ENCODE data around the gene GFI1. TPM values are rescaled to one million over a fixed set of nuclear protein-coding genes. Genes with fewer than 3 reads are reported as not detected.

GFI1 gene
- total and polyA plus RNA-seq, 2 experiments from 2014 or later = 0.21 TPM; not detected in 1

GRCh38 chr1:92447033-92447681 lies 39.6 kb downstream of the GFI1 start:
- H4K20me1 ChIP-seq (replicated peaks; ENCODE audit: insufficient read depth) = no peaks in the 10 kb centered on the region
- H3K36me3 ChIP-seq (ENCODE audit: insufficient read depth) = no peaks in the 10 kb centered on the region; the same call in 1 of the 2 replicates
- no peaks in the 10 kb centered on the region for H3K9me2 ChIP-seq (ENCODE audit: insufficient read depth)
- no peak overlapping the region for H3K27ac Mint-ChIP-seq
- no peaks in the 10 kb centered on the region for H3K9me3 Mint-ChIP-seq
- peaks cover 15% of the 10 kb centered on the region for H3K4me1 Mint-ChIP-seq
- no peaks in the 10 kb centered on the region for H3K27me3 ChIP-seq (ENCODE audit: insufficient read depth)
- DNase-seq (ENCODE audit: low spot score) = peak; percentile 46
- H3K27ac ChIP-seq (ENCODE audit: low read depth) = no peak overlapping the region
- H3F3A ChIP-seq (replicated peaks; ENCODE audit: low read depth) = no peaks in the 10 kb centered on the region
- no peaks in the 10 kb centered on the region for H3K79me2 ChIP-seq (replicated peaks; ENCODE audit: insufficient read depth)
- H3K36me3 Mint-ChIP-seq (ENCODE audit: low read depth) = no peaks in the 10 kb centered on the region
- no peak overlapping the region for H3K4me3 ChIP-seq
- peak overlapping the region; percentile 72; the same call in 1 of the 2 replicates for H2AFZ ChIP-seq
- H3K4me2 ChIP-seq = no peak overlapping the region
- peaks cover 3% of the 10 kb centered on the region; the same call in 1 of the 2 replicates for H3K4me1 ChIP-seq (ENCODE audit: insufficient read depth)
- no peak overlapping the region for H3K4me3 Mint-ChIP-seq
- peak; percentile 33; the same call in 1 of the 2 replicates for TF ChIP-seq ZNF462 (CRISPR knock-in tag; IDR thresholded peaks at IDR 0.05)
- TF ChIP-seq NANOG (IDR thresholded peaks at IDR 0.05; ENCODE audit: borderline replicate concordance) = no peak
- TF ChIP-seq ZNF114 (CRISPR knock-in tag; IDR thresholded peaks at IDR 0.05) = no peak
- TF ChIP-seq, protein P1, sequence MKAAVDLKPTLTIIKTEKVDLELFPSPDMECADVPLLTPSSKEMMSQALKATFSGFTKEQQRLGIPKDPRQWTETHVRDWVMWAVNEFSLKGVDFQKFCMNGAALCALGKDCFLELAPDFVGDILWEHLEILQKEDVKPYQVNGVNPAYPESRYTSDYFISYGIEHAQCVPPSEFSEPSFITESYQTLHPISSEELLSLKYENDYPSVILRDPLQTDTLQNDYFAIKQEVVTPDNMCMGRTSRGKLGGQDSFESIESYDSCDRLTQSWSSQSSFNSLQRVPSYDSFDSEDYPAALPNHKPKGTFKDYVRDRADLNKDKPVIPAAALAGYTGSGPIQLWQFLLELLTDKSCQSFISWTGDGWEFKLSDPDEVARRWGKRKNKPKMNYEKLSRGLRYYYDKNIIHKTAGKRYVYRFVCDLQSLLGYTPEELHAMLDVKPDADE (IDR thresholded peaks at IDR 0.05) = no peak
- ATAC-seq = peak; percentile 95
- H3K27me3 Mint-ChIP-seq (ENCODE audit: insufficient read depth, low read depth, poor library complexity) = no peaks in the 10 kb centered on the region
